GM12878 (cell line): ENCODE data around the gene EFCAB11.

Experiments used
- RCOR1 ChIP-seq: conservative IDR thresholded peaks from 2 replicates; pipeline ENCODE4 v1.6.1; 2012; ENCODE audit warnings: low read depth, low read length, improper control_type of control experiment
- TAF1 ChIP-seq: IDR thresholded peaks from 2 replicates; pipeline ENCODE4 v1.6.1; 2011; ENCODE audit warnings: mild to moderate bottlenecking, low read depth, low read length, borderline replicate concordance
- ZNF24 ChIP-seq: fragments of 450-650 bp; IDR thresholded peaks from 2 replicates; pipeline ENCODE4 v1.6.1; 2017; ENCODE audit warnings: antibody characterized with exemption, mild to moderate bottlenecking
- TF ChIP-seq, protein P1 (sequence below), 3 experiments: IDR thresholded peaks in 2 of 3; conservative IDR thresholded peaks in 1 of 3; 2 replicates each; pipeline ENCODE4 v1.5.1; 2011; ENCODE audit warnings: low read depth in 3 of 3, low read length in 3 of 3, mild to moderate bottlenecking in 3 of 3, control low read depth in 2 of 3, moderate library complexity in 2 of 3, inconsistent platforms in 1 of 3, mixed read lengths in 1 of 3; ENCODE audit not compliant: control insufficient read depth in 2 of 3, insufficient read depth in 1 of 3; ENCODE audit errors: extremely low read depth in 1 of 3

- no peak for TF ChIP-seq ZNF24
- TF ChIP-seq, protein P1, sequence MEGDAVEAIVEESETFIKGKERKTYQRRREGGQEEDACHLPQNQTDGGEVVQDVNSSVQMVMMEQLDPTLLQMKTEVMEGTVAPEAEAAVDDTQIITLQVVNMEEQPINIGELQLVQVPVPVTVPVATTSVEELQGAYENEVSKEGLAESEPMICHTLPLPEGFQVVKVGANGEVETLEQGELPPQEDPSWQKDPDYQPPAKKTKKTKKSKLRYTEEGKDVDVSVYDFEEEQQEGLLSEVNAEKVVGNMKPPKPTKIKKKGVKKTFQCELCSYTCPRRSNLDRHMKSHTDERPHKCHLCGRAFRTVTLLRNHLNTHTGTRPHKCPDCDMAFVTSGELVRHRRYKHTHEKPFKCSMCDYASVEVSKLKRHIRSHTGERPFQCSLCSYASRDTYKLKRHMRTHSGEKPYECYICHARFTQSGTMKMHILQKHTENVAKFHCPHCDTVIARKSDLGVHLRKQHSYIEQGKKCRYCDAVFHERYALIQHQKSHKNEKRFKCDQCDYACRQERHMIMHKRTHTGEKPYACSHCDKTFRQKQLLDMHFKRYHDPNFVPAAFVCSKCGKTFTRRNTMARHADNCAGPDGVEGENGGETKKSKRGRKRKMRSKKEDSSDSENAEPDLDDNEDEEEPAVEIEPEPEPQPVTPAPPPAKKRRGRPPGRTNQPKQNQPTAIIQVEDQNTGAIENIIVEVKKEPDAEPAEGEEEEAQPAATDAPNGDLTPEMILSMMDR (IDR thresholded peaks at IDR 0.05 in 2 of 3, conservative IDR thresholded peaks at IDR 0.05 in 1 of 3; ENCODE audit: control insufficient read depth in 2 of 3, extremely low read depth in 1 of 3, insufficient read depth in 1 of 3, low read depth in 3 of 3, low read length in 3 of 3), result no peak
- no peak for TF ChIP-seq TAF1
- TF ChIP-seq RCOR1, result no peak
These were observed 206.5 kb downstream of the EFCAB11 start for GRCh38 chr14:89748004-89748403.
